HG03196 (cell line): Measurements from ENCODE around the gene GPRC6A.

Source experiments
- ATAC-seq: cut with Tn5 transposase; IDR thresholded peaks from one replicate; pipeline ENCODE4 v1.9.1; 2021; ENCODE audit not compliant: unreplicated experiment

The GPRC6A gene

DNA sequence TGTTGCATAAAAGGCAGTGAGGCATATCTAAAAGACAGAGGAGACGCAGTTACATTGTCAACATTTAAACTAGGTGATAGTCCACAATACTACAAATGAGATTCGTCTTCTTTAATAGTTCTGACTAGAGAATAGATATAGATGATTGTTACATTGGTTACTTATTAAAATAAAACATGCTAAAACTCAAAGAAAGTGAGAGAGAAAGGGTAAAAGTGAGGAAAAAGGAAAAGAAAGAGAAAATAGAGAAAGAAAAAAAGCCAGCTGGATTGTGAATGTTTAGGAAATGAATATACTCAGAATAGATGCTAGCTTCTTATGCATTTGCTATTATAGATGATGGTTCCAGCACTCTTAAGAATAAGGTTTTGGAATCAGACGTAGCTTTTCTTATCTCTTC is 35.7 kb downstream of the GPRC6A start:
- no peak for ATAC-seq

DNA sequence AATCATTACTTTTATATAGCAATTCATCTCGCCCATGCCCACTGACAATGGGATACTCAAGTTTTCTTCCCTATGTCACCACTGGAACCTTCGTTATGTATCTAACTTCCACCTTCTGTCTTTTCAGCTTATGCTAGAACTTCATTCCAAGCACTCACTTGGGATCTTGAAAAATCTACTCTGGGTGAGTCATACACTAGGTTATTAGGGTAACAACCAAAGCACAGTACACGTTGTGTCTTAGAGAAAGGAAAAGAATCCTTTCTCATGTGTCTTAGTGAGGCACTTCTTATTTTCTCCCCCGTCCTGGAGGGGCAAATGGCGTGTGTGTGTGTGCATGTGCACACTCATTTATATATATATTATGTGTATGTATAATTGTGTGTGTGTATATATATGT is 45.0 kb downstream of the GPRC6A start:
- no peak for ATAC-seq

- ATAC-seq: no peak
These were observed 49.2 kb downstream of the GPRC6A start for GRCh38 chr6:116779573-116780164.

GRCh38 chr6:116773886-116774285 is 55.0 kb downstream of the GPRC6A start:
- ATAC-seq: no peak

GRCh38 chr6:116772450-116772849 is 56.4 kb downstream of the GPRC6A start:
- ATAC-seq: no peak

DNA sequence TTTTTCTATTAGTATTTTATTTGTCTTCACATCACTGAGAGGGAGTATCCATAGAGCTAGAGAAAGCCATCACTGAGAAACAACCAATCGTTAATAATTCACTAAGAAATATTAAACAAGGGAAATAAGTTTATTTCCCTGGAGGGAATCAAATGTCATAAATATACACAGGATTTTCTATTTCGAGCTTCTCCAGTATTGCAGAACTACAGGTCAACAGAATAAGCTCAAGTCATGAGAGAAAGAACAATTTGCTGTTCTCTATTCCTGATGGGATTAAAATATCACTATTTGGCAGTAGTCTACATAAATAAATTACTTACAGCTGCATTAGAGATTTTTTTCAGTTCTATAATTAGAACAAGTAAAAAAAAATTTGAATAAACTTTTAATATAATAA is 61.2 kb downstream of the GPRC6A start:
- ATAC-seq: no peak

DNA sequence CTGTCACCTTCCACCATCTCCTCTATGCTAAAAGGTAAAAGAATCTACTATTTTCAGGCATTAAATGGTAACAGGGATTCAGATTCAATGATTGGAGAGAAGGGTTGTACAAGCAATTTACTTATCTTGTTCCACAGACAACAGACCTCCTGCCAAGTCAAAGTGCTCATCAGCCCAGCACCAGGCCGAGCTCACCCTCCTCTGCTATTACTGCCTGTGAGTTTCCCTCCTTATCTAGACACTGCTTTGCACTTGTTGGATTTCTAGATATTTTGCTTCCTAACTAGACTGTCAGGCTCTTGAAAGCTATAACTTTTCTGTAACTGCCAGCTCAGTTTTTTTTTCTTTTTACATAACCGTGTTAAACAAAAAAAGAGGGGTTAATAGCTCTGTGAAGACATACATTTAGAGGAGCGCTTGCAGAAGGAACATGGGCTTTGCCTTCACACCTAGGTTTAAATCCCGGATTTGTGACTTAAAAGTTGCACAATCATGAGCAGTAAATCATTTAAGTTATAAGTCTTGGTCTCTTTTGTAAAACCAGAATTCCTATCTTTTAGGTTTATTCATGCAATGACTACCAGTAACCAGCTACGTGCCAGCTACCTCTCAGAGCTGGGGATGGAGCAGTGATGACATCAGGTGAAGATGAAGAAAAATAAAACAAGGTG is 62.2 kb downstream of the GPRC6A start:
- no peak for ATAC-seq

GRCh38 chr6:116764961-116765841 is 63.7 kb downstream of the GPRC6A start, which contains the start of gene FAM162B:
FAM162B (minus strand) TSS chr6:116765719; CDS start chr6:116765576, 143 bp downstream.
- no peak for ATAC-seq

DNA sequence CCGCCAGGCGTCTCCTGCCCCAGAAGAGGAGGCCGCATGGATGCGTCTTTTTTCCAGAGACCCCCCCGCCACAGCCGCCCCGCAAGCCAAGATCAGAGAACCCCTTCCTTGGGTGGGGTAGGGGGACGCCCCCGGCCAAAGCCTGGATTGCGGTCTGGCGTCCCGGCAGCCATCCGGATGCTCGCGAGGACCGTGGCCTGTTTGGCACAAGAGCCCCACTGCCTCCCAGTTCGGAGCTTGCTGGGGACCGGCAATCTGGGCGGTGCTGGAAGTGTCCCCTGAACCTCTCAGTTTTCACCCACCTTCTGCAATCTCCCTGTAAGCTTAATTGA is 64.3 kb downstream of the GPRC6A start:
- ATAC-seq: no peak

DNA sequence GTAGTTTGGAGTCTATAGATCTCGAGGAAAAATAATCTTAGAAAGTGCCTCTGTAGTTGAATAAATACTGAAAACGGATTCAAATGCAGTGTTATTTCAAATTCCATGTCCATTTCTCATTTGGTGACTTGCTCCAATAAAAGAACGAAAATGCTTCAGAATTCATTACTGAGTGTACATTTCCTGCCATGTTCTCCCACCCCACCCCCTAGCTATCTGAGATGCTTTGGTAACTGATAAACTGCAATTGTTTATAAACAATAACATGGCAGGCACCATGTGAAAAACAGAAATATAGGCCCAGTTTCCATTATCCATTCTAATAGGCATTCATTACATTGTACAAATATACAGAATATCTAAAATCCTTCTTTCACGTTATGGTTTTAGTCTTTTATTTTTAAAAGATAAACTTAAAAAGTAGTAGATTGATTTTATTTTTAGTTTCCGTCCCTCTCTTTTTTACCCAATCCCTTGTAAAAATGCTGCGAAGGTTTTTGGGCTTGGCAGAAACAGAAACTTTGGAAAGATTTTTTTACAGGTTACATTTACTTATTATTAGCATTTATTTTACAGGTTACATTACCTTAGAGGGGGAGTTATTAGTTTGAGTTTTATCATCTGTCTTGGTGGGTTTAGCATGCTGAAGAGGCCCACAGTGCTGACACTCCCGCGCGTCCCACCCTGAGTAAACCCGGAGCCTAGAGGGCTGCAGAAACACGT is 64.8 kb downstream of the GPRC6A start:
- ATAC-seq: no peak

GRCh38 chr6:116763048-116763447 is 65.8 kb downstream of the GPRC6A start:
- ATAC-seq: no peak

GRCh38 chr6:116762235-116762634 is 66.6 kb downstream of the GPRC6A start:
- no peak for ATAC-seq

DNA sequence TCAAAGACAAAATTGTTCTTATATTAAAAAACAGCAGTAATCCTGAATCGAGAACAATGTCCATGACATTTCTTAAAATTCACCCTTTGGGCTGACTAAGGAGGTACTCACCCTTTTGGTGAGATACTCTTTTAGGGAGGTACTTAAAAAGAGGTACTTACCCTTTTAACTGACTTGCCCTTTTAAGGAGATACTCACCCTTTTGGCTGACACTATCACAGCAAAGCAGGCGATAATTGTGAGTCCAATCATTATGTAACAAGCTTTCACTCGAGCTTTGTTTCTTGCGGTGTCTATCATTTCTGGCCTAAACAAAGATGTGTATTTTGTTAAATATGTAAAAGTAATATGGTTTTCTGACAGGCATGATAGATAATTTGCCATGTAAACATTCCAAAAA is 67.1 kb downstream of the GPRC6A start:
- no peak for ATAC-seq

DNA sequence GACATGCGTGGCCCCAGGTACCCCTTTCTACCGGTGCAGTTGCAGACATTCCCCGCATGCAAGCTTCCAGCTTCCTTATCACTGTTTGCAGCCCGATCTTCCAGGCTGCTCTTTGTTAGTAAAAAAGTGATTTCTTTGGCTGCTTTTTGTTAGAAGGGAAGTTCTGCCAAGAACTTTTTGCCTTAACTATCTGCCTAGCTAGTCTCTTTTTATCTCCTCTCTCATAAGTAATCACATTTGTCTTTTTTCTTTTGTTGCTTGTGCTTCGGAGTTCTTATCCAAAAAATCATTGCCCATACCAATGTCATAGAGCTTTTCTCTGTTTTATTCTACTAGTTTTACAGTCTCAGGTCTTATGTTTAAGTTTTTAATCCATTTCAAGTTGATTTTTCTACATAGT is 83.7 kb downstream of the GPRC6A start:
- ATAC-seq: no peak
